GM13976 (cell line): ENCODE measurements around the gene ATG4C.

Experiments
- DNase-seq: peaks from one replicate; pipeline ENCODE4 v3.0.0; 2012; ENCODE audit warnings: low spot score
- CTCF ChIP-seq: IDR thresholded peaks from 2 replicates; pipeline ENCODE4 v1.5.1; 2012; ENCODE audit warnings: borderline replicate concordance, mild to moderate bottlenecking; ENCODE audit not compliant: insufficient read depth; ENCODE audit errors: extremely low read depth, missing control alignments, control extremely low read depth
- in situ Hi-C: fragments of 300-500 bp; cut with MboI; formaldehyde crosslinking; loops from one replicate; pipeline ENCODE4 v1.12.0; 2022; ENCODE audit warnings: low sequenced_read_pairs, mixed read lengths, inconsistent platforms; ENCODE audit not compliant: unreplicated experiment

Gene ATG4C

DNA sequence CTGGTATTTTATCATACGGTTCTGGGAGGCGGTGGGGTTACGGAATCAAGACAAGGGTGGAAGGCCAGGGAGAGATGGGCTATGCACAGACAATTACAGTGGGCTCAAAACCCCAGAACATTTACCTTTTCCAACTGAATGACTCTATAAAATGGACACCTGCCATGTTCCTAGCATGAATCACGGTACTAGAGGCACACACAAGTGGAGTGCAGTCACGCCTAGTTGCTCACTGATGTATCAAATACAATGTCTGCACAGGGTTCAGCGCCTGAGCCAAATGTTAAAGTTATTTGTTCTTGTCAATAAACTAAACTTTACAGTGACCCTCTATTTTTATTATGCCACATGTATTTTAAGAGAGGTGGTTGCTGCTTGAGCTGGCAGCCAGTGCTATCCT is 121.4 kb downstream of the ATG4C start:
- no peak for TF ChIP-seq CTCF
- in situ Hi-C loops: no loop called here

DNA sequence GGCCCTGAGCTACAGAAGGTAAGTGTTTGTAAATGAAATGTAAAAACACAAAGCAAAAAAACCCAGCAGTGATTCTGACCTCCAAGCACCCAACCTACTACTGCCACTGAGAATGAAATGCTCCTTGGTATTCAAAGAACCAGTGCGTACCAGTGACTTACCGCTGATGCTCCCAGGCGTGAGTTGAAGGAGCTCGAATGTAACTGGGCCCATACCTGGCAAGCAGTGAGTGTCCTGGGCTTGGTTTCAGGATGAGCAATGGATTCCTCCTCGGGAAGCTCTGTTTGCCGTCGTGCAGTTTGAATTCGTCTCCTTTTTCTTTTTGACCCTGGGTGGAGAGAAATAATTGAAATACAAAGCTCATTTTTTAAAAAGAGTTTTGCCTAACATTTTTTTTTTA is 121.9 kb downstream of the ATG4C start:
- in situ Hi-C loops: no loop called here
- no peak for DNase-seq
- TF ChIP-seq CTCF: no peak

More for the DNA sequence above, 121.4 kb downstream of the ATG4C start:
- no peak for DNase-seq

- in situ Hi-C loops: no loop called here
- no peak for TF ChIP-seq CTCF
- DNase-seq: no peak
These were observed 122.5 kb downstream of the ATG4C start for GRCh38 chr1:62906428-62906886.

GRCh38 chr1:62908168-62908695 is 124.3 kb downstream of the ATG4C start:
- no peak for DNase-seq
- no peak for TF ChIP-seq CTCF
- in situ Hi-C loops: no loop called here

DNA sequence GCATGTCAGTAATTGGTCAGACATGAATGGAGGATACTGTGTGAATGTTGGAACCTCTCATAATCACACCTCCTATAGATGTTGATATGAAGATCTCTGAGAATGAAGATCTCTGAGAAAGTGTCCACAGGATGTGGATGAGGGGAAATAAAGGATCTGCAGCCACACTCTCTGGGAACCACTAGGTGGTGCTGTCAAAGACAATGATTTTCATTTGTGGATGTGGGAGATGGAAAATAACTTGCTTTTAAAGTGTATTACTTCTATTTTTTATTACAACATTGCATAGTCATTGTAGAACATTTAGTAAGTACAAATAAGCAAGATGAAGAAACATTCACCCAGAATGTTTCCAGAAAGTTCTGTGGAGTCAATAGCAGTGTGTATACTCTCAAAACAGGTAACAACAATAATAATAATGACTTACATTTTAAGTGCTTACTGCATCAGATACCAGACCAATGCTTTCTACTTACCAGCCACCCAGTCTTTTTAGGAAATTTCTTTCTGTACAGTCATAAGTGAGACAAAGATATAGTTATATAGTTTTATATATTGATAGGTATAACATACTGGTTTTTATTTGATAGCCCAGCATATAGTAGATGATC is 128.2 kb downstream of the ATG4C start:
- no peak for DNase-seq
- TF ChIP-seq CTCF: peak; percentile 51
- in situ Hi-C loops: no loop called here
